ENCODE data around the gene PLA2R1. TPM values are rescaled to one million over a fixed set of nuclear protein-coding genes. Genes with fewer than 3 reads are reported as not detected.

PLA2R1 gene
- total and polyA plus RNA-seq, 7 experiments from 2014 or later = not detected

GRCh38 chr2:159916511-159916910 is 145.9 kb downstream of the PLA2R1 start:
- ChIA-PET POLR2A (no interaction called here), CTCF (no interaction called here)
- H3K4me3 ChIP-seq (ENCODE audit: low read length) = no peak overlapping the region
- Mint-ChIP-seq H3K27me3 (peaks cover 0 to 29% (median 17%) of the 10 kb centered on the region in 5 donors), H3K9me3 (peaks cover 0 to 1% (median 0%) of the 10 kb centered on the region in 11 donors), H3K4me1 (no peaks in the 10 kb centered on the region), H3K27ac (no peak overlapping the region), H3K4me3 (no peak overlapping the region), H3K36me3 (no peaks in the 10 kb centered on the region)
- H3K27me3 ChIP-seq (ENCODE audit: control insufficient read depth in 2 of 2, insufficient read depth in 2 of 2, low read length in 2 of 2) = peaks cover 0 to 11% of the 10 kb centered on the region in 2 donors
- ATAC-seq (no peak), DNase-seq (no peak)
- H3K4me1 ChIP-seq (ENCODE audit: control insufficient read depth in 2 of 2, insufficient read depth in 2 of 2, low read length in 2 of 2) = no peaks in the 10 kb centered on the region
- no peaks in the 10 kb centered on the region for H3K36me3 ChIP-seq (ENCODE audit: control insufficient read depth in 2 of 3, insufficient read depth in 3 of 3, low read length in 3 of 3)
- no peak overlapping the region for H3K27ac ChIP-seq (ENCODE audit: low read depth, low read length)
- intact Hi-C loops (cut with micrococcal nuclease) = no loop called here
- no peaks in the 10 kb centered on the region for H3K9me3 ChIP-seq (ENCODE audit: control insufficient read depth in 2 of 3, low read length in 3 of 3)

- H3K9me3 ChIP-seq (ENCODE audit: control insufficient read depth in 2 of 3, low read length in 3 of 3) = no peaks in the 10 kb centered on the region
- intact Hi-C loops (cut with micrococcal nuclease) = no loop called here
- no peak overlapping the region for H3K4me3 ChIP-seq (ENCODE audit: low read length)
- H3K36me3 ChIP-seq (ENCODE audit: control insufficient read depth in 2 of 3, insufficient read depth in 3 of 3, low read length in 3 of 3) = no peaks in the 10 kb centered on the region
- no peak overlapping the region for H3K27ac ChIP-seq (ENCODE audit: low read depth, low read length)
- Mint-ChIP-seq H3K4me3 (no peak overlapping the region), H3K4me1 (no peaks in the 10 kb centered on the region), H3K27me3 (peaks cover 0 to 17% (median 12%) of the 10 kb centered on the region in 5 donors), H3K9me3 (peaks cover 0 to 1% (median 0%) of the 10 kb centered on the region in 11 donors), H3K27ac (no peak overlapping the region), H3K36me3 (no peaks in the 10 kb centered on the region)
- ChIA-PET CTCF (no interaction called here), POLR2A (no interaction called here)
- H3K27me3 ChIP-seq (ENCODE audit: control insufficient read depth in 2 of 2, insufficient read depth in 2 of 2, low read length in 2 of 2) = peaks cover 0 to 11% of the 10 kb centered on the region in 2 donors
- no peaks in the 10 kb centered on the region for H3K4me1 ChIP-seq (ENCODE audit: control insufficient read depth in 2 of 2, insufficient read depth in 2 of 2, low read length in 2 of 2)
- ATAC-seq (no peak), DNase-seq (no peak)
These were observed 148.5 kb downstream of the PLA2R1 start for GRCh38 chr2:159913900-159914299.

DNA sequence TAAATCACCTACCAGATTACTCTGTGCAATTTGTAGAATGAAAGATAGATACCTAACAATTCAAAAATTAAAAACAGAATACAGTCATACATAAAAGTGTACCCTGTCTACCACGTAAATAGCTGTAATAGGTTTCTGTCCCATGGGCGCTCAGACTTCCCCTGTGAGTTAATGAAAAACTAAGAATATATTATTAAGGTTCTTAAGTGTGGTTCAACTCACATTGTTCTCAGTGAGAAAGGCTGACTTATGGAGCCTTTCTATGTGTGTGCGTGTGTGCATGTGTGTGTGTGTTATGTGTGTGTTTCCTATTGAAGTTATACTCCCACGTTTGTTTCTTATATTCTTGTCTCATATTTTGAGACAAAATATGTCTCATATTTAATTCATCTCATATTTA is 149.8 kb downstream of the PLA2R1 start:
- intact Hi-C loops (cut with micrococcal nuclease) = no loop called here
- Mint-ChIP-seq H3K27me3 (peaks cover 0 to 17% (median 11%) of the 10 kb centered on the region in 5 donors), H3K27ac (no peak overlapping the region), H3K9me3 (peaks cover 0 to 1% (median 0%) of the 10 kb centered on the region in 11 donors), H3K36me3 (no peaks in the 10 kb centered on the region), H3K4me1 (no peaks in the 10 kb centered on the region), H3K4me3 (no peak overlapping the region)
- ChIA-PET CTCF (no interaction called here), POLR2A (no interaction called here)
- H3K4me3 ChIP-seq (ENCODE audit: low read length) = no peak overlapping the region
- H3K9me3 ChIP-seq (ENCODE audit: control insufficient read depth in 2 of 3, low read length in 3 of 3) = no peaks in the 10 kb centered on the region
- no peaks in the 10 kb centered on the region for H3K4me1 ChIP-seq (ENCODE audit: control insufficient read depth in 2 of 2, insufficient read depth in 2 of 2, low read length in 2 of 2)
- H3K27me3 ChIP-seq (ENCODE audit: control insufficient read depth in 2 of 2, insufficient read depth in 2 of 2, low read length in 2 of 2) = peaks cover 0 to 11% of the 10 kb centered on the region in 2 donors
- DNase-seq (no peak), ATAC-seq (no peak)
- H3K27ac ChIP-seq (ENCODE audit: low read depth, low read length) = no peak overlapping the region
- no peaks in the 10 kb centered on the region for H3K36me3 ChIP-seq (ENCODE audit: control insufficient read depth in 2 of 3, insufficient read depth in 3 of 3, low read length in 3 of 3)

DNA sequence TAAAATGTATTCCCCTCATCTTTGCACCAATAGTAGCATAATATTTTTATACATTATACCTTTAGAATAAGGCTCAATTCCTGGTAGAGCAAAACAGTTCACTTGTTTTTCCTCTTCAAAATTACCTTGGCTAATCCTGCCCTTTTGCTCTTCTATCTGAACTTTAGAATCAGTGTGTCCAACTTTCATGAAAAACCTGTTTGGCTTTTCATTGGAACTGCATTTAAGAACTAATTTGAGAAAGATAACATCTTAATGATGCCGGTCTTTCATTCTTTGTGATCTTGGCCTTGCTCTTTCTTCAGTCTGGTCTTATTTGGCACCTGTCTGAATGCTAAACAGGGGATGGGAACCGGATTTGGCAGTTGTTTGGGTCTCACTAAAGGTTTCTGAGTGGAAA is 151.5 kb downstream of the PLA2R1 start:
- Mint-ChIP-seq H3K9me3 (no peaks in the 10 kb centered on the region), H3K36me3 (no peaks in the 10 kb centered on the region), H3K27me3 (peaks cover 3 to 12% (median 4%) of the 10 kb centered on the region in 5 donors), H3K4me1 (peaks cover 0 to 5% (median 0%) of the 10 kb centered on the region in 7 donors), H3K27ac (no peak overlapping the region), H3K4me3 (no peak overlapping the region)
- intact Hi-C loops (cut with micrococcal nuclease) = no loop called here
- H3K9me3 ChIP-seq (ENCODE audit: control insufficient read depth in 2 of 3, low read length in 3 of 3) = no peaks in the 10 kb centered on the region
- no peak overlapping the region for H3K27ac ChIP-seq (ENCODE audit: low read depth, low read length)
- H3K4me1 ChIP-seq (ENCODE audit: control insufficient read depth in 2 of 2, insufficient read depth in 2 of 2, low read length in 2 of 2) = no peaks in the 10 kb centered on the region
- no peaks in the 10 kb centered on the region for H3K36me3 ChIP-seq (ENCODE audit: control insufficient read depth in 2 of 3, insufficient read depth in 3 of 3, low read length in 3 of 3)
- peaks cover 0 to 5% of the 10 kb centered on the region in 2 donors for H3K27me3 ChIP-seq (ENCODE audit: control insufficient read depth in 2 of 2, insufficient read depth in 2 of 2, low read length in 2 of 2)
- ATAC-seq (no peak), DNase-seq (no peak)
- ChIA-PET CTCF (no interaction called here), POLR2A (no interaction called here)
- H3K4me3 ChIP-seq (ENCODE audit: low read length) = no peak overlapping the region

- no peaks in the 10 kb centered on the region for H3K9me3 Mint-ChIP-seq
- peaks cover 0 to 5% (median 0%) of the 10 kb centered on the region in 5 donors for H3K27me3 Mint-ChIP-seq
- Histone ChIP-seq H3K27ac (ENCODE audit: low read depth, low read length) (no peak overlapping the region), H3K4me1 (ENCODE audit: control insufficient read depth in 2 of 2, insufficient read depth in 2 of 2, low read length in 2 of 2) (peaks cover 0 to 3% of the 10 kb centered on the region in 2 donors), H3K27me3 (ENCODE audit: control insufficient read depth in 2 of 2, insufficient read depth in 2 of 2, low read length in 2 of 2) (peaks cover 0 to under 1% of the 10 kb centered on the region in 2 donors), H3K36me3 (ENCODE audit: control insufficient read depth in 2 of 3, insufficient read depth in 3 of 3, low read length in 3 of 3) (no peaks in the 10 kb centered on the region), H3K4me3 (ENCODE audit: low read length) (no peak overlapping the region), H3K9me3 (ENCODE audit: control insufficient read depth in 2 of 3, low read length in 3 of 3) (no peaks in the 10 kb centered on the region)
- no peak overlapping the region for H3K4me3 Mint-ChIP-seq
- no peak overlapping the region for H3K27ac Mint-ChIP-seq
- no peak for ATAC-seq
- ChIA-PET POLR2A (no interaction called here), CTCF (no interaction called here)
- intact Hi-C loops (cut with micrococcal nuclease) = loop anchor here in 1 of 2 donors (10.0 kb wide), 5 partner anchors 294 to 1336 kb away; partner anchors contain the start of gene BAZ2B
- peaks cover 9 to 17% (median 11%) of the 10 kb centered on the region in 7 donors for H3K4me1 Mint-ChIP-seq
- DNase-seq = no peak
- no peaks in the 10 kb centered on the region for H3K36me3 Mint-ChIP-seq
These were observed 153.8 kb downstream of the PLA2R1 start for GRCh38 chr2:159908623-159909022.

- H3K27ac Mint-ChIP-seq = no peak overlapping the region
- no peak overlapping the region for H3K4me3 ChIP-seq (ENCODE audit: low read length)
- peaks cover 13 to 24% (median 18%) of the 10 kb centered on the region in 7 donors for H3K4me1 Mint-ChIP-seq
- ChIA-PET CTCF (interaction anchor here (0.7 kb wide), 1 partner anchor 389 kb away, joined by 3 read pairs; no protein-coding TSS in a partner anchor), POLR2A (no interaction called here)
- intact Hi-C loops (cut with micrococcal nuclease) = loop anchor here in 1 of 2 donors (10.0 kb wide), 5 partner anchors 293 to 1337 kb away; partner anchors contain the start of gene BAZ2B
- ATAC-seq (no peak), DNase-seq (no peak)
- no peak overlapping the region for H3K4me3 Mint-ChIP-seq
- H3K36me3 Mint-ChIP-seq = peaks cover 0 to 3% (median 0%) of the 10 kb centered on the region in 5 donors
- H3K9me3 Mint-ChIP-seq = no peaks in the 10 kb centered on the region
- peaks cover 0 to 3% (median 0%) of the 10 kb centered on the region in 5 donors for H3K27me3 Mint-ChIP-seq
- no peaks in the 10 kb centered on the region for H3K9me3 ChIP-seq (ENCODE audit: control insufficient read depth in 2 of 3, low read length in 3 of 3)
- H3K4me1 ChIP-seq (ENCODE audit: control insufficient read depth in 2 of 2, insufficient read depth in 2 of 2, low read length in 2 of 2) = peaks cover 3 to 6% of the 10 kb centered on the region in 2 donors
- no peak overlapping the region for H3K27ac ChIP-seq (ENCODE audit: low read depth, low read length)
- no peaks in the 10 kb centered on the region for H3K36me3 ChIP-seq (ENCODE audit: control insufficient read depth in 2 of 3, insufficient read depth in 3 of 3, low read length in 3 of 3)
- no peaks in the 10 kb centered on the region for H3K27me3 ChIP-seq (ENCODE audit: control insufficient read depth in 2 of 2, insufficient read depth in 2 of 2, low read length in 2 of 2)
These were observed 154.5 kb downstream of the PLA2R1 start for GRCh38 chr2:159907909-159908308.

Measured in naive thymus-derived CD4-positive, alpha-beta T cell (primary cell).